ENCODE results near the gene FOXA3. TPM values are rescaled to one million over a fixed set of nuclear protein-coding genes. Genes with fewer than 3 reads are reported as not detected.

FOXA3 gene
- total and polyA plus RNA-seq, 10 of the 15 experiments (the other 5 are each of a cell fraction or from before 2014, with no cell fraction given) = 0.04 to 0.83 (median 0.11) TPM; not detected in 5

- TF ChIP-seq HDAC6 (IDR thresholded peaks at IDR 0.05; ENCODE audit: unreplicated experiment) (no peak), HCFC1 (IDR thresholded peaks at IDR 0.05; ENCODE audit: low read length) (no peak), YBX1 (IDR thresholded peaks at IDR 0.05) (no peak), ZNF622 (IDR thresholded peaks at IDR 0.05) (no peak), NR2C1 (IDR thresholded peaks at IDR 0.05) (no peak), HSF1 (IDR thresholded peaks at IDR 0.05; ENCODE audit: low read depth, low read length) (no peak)
Measured at GRCh38 chr19:45864629-45865082, 530 bp downstream of the FOXA3 start (continued).

GRCh38 chr19:45865269-45865948, 1.3 kb downstream of the FOXA3 start:
- SMC1A ChIA-PET (ENCODE audit: uncharacterized antibody, unreplicated experiment) = interaction anchor here (0.7 to 10.0 kb wide), 4 partner anchors 11 to 37 kb away, joined by 3 to 98 read pairs (median 4); partner anchors contain the start of gene MYPOP
- CTCF ChIA-PET = interaction anchor here (0.8 to 9.2 kb wide), 8 partner anchors 11 to 320 kb away, joined by 3 to 194 read pairs (median 4); partner anchors contain the start of genes IRF2BP1, MYPOP and SIX5
- Histone ChIP-seq H4K20me1 (ENCODE audit: control insufficient read depth, insufficient read depth) (no peaks in the 10 kb centered on the region), H3K27ac (ENCODE audit: control insufficient read depth, insufficient read depth) (no peak overlapping the region), H3K9ac (ENCODE audit: control insufficient read depth, insufficient read depth, low read length) (no peak overlapping the region), H3K36me3 (ENCODE audit: control insufficient read depth in 2 of 2, insufficient read depth in 2 of 2, low read length in 1 of 2) (no peaks in the 10 kb centered on the region), H3K27me3 (replicated peaks in 1 of 2; ENCODE audit: control insufficient read depth in 2 of 2, insufficient read depth in 2 of 2, low read length in 1 of 2) (peaks cover 0 to 6% of the 10 kb centered on the region in 2 experiments; a peak in 2 of 4 replicates), H3K4me2 (ENCODE audit: control insufficient read depth, insufficient read depth) (no peak overlapping the region), H3K79me2 (ENCODE audit: control insufficient read depth, insufficient read depth, low read length) (peaks cover 22% of the 10 kb centered on the region), H3K4me1 (ENCODE audit: control insufficient read depth, insufficient read depth, low read length) (peaks cover 5% of the 10 kb centered on the region), H2AFZ (ENCODE audit: control insufficient read depth, low read depth, low read length) (no peak overlapping the region), H3K4me3 (no peak overlapping the region), H3K9me3 (replicated peaks; ENCODE audit: control insufficient read depth, insufficient read depth, low read length) (no peaks in the 10 kb centered on the region)
- 62% methylated on average over 9 of the region's 9 CpGs for WGBS (ENCODE audit: insufficient coverage, insufficient replicate concordance, low lambda C conversion rate, missing lambda C conversion rate)
- in situ Hi-C loops (cut with MboI) = no loop called here
- ATAC-seq (no peak), FAIRE-seq (no peak), DNase-seq (ENCODE audit: low read depth, low spot score) (no peak)
- intact Hi-C loops (cut with micrococcal nuclease; ENCODE audit: unreplicated experiment) = no loop called here
- no peak for TF ChIP-seq ZBTB11 (CRISPR knock-in tag; IDR thresholded peaks at IDR 0.05)
- RAD21 ChIA-PET (ENCODE audit: unreplicated experiment) = interaction anchor here (0.5 to 5.2 kb wide), 5 partner anchors 11 to 164 kb away, joined by 3 to 159 read pairs (median 14); partner anchors contain the start of genes IRF2BP1 and MYPOP
- no TSS peak for BruUV-seq (replicated peaks)
- POLR2A ChIA-PET = interaction anchor here (0.9 to 8.2 kb wide), 4 partner anchors 9 to 96 kb away, joined by 3 to 178 read pairs (median 14); partner anchors contain the start of genes IRF2BP1, MYPOP and SIX5

Data from GM12878 (cell line).